Hepatocyte (in vitro differentiated cells): ENCODE data around the gene ABHD15. TPM values are rescaled to one million over a fixed set of nuclear protein-coding genes. Genes with fewer than 3 reads are reported as not detected.

Experiments
- DNase-seq: peaks from one replicate; pipeline ENCODE4 v3.0.0-alpha.2; 2016; ENCODE audit warnings: low spot score
- H2AFZ ChIP-seq: fragments of 200-600 bp; sonication (generic); 2 replicates; pipeline ENCODE4 v1.6.0; 2016; ENCODE audit warnings: antibody characterized with exemption, mild to moderate bottlenecking
- H3K27ac ChIP-seq: fragments of 200-600 bp; sonication (generic); 2 replicates; pipeline ENCODE4 v1.5.1; 2016; ENCODE audit warnings: mild to moderate bottlenecking
- H3K27me3 ChIP-seq: fragments of 200-600 bp; sonication (generic); 2 replicates; pipeline ENCODE4 v1.6.1; 2016
- H3K36me3 ChIP-seq: fragments of 200-600 bp; sonication (generic); replicated peaks from 2 replicates; pipeline ENCODE4 v1.5.1; 2016; ENCODE audit warnings: low read depth; ENCODE audit not compliant: insufficient read depth
- H3K4me1 ChIP-seq: fragments of 200-600 bp; sonication (generic); 2 replicates; pipeline ENCODE4 v1.5.1; 2016; ENCODE audit warnings: mild to moderate bottlenecking, moderate library complexity; ENCODE audit not compliant: insufficient read depth
- H3K4me2 ChIP-seq: fragments of 200-600 bp; sonication (generic); 2 replicates; pipeline ENCODE4 v1.6.0; 2016
- H3K4me3 ChIP-seq: fragments of 200-600 bp; sonication (generic); 2 replicates; pipeline ENCODE4 v1.5.1; 2016; ENCODE audit warnings: mild to moderate bottlenecking
- H3K79me2 ChIP-seq: fragments of 200-600 bp; sonication (generic); 2 replicates; pipeline ENCODE4 v1.6.0; 2017; ENCODE audit warnings: mild to moderate bottlenecking
- H3K9me2 ChIP-seq: fragments of 200-600 bp; sonication (generic); replicated peaks from 2 replicates; pipeline ENCODE4 v1.6.0; 2017; ENCODE audit warnings: mild to moderate bottlenecking; ENCODE audit not compliant: insufficient read depth
- H3K9me3 ChIP-seq: fragments of 200-600 bp; sonication (generic); 2 replicates; pipeline ENCODE4 v1.5.1; 2016; ENCODE audit warnings: low read depth, mild to moderate bottlenecking
- H4K20me1 ChIP-seq: fragments of 200-600 bp; sonication (generic); 2 replicates; pipeline ENCODE4 v1.6.0; 2016; ENCODE audit warnings: mild to moderate bottlenecking; ENCODE audit not compliant: insufficient read depth, poor library complexity, severe bottlenecking
- EZH2 ChIP-seq: fragments of 200-600 bp; sonication (generic); IDR thresholded peaks from 2 replicates; pipeline ENCODE4 v1.6.1; 2016; ENCODE audit warnings: antibody characterized with exemption, mild to moderate bottlenecking, borderline replicate concordance
- EZH2phosphoT487 ChIP-seq: fragments of 200-600 bp; sonication (generic); IDR thresholded peaks from one replicate; pipeline ENCODE4 v1.6.1; 2018; ENCODE audit warnings: antibody characterized with exemption, mild to moderate bottlenecking, low read depth, moderate library complexity; ENCODE audit not compliant: unreplicated experiment, severe bottlenecking
- WGBS: methylation state at CpG from one replicate; pipeline ENCODE4 v1.1.6; 2016; ENCODE audit warnings: low lambda C conversion rate; ENCODE audit errors: missing lambda C conversion rate; 5-methylcytosine and 5-hydroxymethylcytosine counted together
- polyA plus RNA-seq: library from polyadenylated mRNA; unstranded; fragments of >200 nt; fragmentation: Nextera tagmentation; extraction: Ambion mirVana; gene quantifications from 2 replicates; pipeline ENCODE4 v1.2.1, GENCODE V29; 2016
- total RNA-seq: library from RNA; depleted of rRNA; stranded (reverse); fragments of >200 nt; gene quantifications from 2 replicates; pipeline ENCODE4 v1.2.3, GENCODE V29; 2014
- TF ChIP-seq, protein P1 (sequence below): fragments of 200-600 bp; sonication (generic); IDR thresholded peaks from 2 replicates; pipeline ENCODE4 v1.5.1; 2016; ENCODE audit warnings: antibody characterized with exemption, mild to moderate bottlenecking; ENCODE audit not compliant: poor library complexity

ABHD15 gene
- total and polyA plus RNA-seq, 2 experiments from 2014 or later, result 11.0 to 19.2 TPM

GRCh38 chr17:29597361-29598172, 30.7 kb upstream of the ABHD15 start:
- Histone ChIP-seq H3K9me3 (no peaks in the 10 kb centered on the region), H3K27ac (peak overlapping the region; percentile 11), H3K79me2 (peaks cover 7% of the 10 kb centered on the region), H3K9me2 (no peaks in the 10 kb centered on the region), H2AFZ (no peak overlapping the region), H3K4me2 (peak overlapping the region; percentile 46), H3K4me1 (peaks cover 19% of the 10 kb centered on the region), H3K27me3 (no peaks in the 10 kb centered on the region), H3K36me3 (no peaks in the 10 kb centered on the region), H4K20me1 (no peaks in the 10 kb centered on the region), H3K4me3 (no peak overlapping the region)
- TF ChIP-seq EZH2phosphoT487, result no peak
- TF ChIP-seq, protein P1, sequence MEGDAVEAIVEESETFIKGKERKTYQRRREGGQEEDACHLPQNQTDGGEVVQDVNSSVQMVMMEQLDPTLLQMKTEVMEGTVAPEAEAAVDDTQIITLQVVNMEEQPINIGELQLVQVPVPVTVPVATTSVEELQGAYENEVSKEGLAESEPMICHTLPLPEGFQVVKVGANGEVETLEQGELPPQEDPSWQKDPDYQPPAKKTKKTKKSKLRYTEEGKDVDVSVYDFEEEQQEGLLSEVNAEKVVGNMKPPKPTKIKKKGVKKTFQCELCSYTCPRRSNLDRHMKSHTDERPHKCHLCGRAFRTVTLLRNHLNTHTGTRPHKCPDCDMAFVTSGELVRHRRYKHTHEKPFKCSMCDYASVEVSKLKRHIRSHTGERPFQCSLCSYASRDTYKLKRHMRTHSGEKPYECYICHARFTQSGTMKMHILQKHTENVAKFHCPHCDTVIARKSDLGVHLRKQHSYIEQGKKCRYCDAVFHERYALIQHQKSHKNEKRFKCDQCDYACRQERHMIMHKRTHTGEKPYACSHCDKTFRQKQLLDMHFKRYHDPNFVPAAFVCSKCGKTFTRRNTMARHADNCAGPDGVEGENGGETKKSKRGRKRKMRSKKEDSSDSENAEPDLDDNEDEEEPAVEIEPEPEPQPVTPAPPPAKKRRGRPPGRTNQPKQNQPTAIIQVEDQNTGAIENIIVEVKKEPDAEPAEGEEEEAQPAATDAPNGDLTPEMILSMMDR, result no peak
- no peak for TF ChIP-seq EZH2
- 46% methylated on average over 13 of the region's 13 CpGs for WGBS
- no peak for DNase-seq

DNA sequence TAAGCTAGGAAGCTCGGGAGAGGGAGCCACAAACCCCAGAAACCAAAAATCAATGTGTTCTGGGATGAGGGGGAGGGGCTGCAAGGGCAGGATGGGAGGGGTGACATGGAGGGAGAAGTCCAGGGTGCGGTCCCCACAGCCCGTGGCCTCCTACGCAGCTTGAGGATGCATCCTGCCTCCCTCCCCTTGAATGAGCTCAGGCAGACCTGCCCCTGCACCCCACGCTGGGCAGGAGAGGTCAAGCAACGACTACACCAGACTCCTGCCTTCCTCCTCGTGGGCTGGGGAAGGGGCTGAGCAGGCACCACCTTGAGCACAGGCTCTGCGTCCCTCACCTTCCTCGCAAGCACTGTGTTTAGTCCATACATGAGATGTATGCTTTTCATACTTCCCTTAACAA, 30.0 kb upstream of the ABHD15 start:
- Histone ChIP-seq H3K36me3 (no peaks in the 10 kb centered on the region), H3K27ac (no peak overlapping the region), H3K9me2 (no peaks in the 10 kb centered on the region), H3K9me3 (no peaks in the 10 kb centered on the region), H3K4me3 (no peak overlapping the region), H3K79me2 (peaks cover 7% of the 10 kb centered on the region), H3K27me3 (no peaks in the 10 kb centered on the region), H3K4me1 (peaks cover 25% of the 10 kb centered on the region), H3K4me2 (no peak overlapping the region), H2AFZ (no peak overlapping the region), H4K20me1 (no peaks in the 10 kb centered on the region)
- TF ChIP-seq EZH2phosphoT487, result no peak
- no peak for TF ChIP-seq EZH2
- TF ChIP-seq, protein P1, result no peak
- DNase-seq, result no peak
- WGBS, result 68% methylated on average over 8 of the region's 9 CpGs

DNA sequence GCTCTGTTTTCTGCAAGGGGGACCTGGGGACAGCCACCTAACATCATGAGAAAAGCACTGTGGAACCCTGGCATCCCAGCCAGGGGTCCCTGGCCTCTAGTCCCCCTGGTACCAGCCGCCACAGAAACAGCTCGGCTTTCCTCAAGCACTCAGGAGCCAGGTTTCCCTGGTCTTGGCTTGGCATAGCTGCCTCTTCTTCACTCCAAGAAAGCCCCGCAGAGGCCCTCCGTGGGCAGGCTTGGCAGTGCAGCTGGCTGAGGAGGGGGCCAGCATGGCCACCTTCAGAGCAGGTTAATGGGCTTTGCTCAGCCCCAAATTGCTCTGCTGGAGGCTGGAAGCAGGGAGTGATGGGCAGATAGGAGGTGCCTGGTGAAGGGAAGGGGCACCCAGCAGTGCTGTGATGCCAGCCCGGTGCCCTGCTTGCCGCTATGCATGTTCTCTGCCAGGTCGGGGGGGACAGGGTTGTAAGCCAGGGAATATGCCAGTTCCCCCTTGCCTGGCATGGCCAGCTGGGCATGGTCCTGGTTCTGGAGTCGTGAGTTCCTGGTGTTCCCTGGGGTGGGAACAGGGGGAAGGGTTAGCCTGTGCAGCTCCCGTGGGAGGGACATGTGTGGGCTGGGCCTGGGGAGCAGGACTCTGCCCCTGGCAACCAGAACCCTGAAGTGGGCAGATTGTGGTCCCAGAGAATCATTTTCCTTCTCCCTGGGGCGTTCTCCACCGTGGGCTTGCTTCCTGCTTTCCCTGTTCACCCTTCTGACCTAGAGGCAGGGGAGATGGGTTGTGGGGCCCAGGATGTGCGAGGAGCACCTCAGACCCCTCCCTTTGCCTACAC, 29.3 kb upstream of the ABHD15 start:
- Histone ChIP-seq H3K79me2 (peaks cover 7% of the 10 kb centered on the region), H2AFZ (no peak overlapping the region), H3K36me3 (no peaks in the 10 kb centered on the region), H3K27ac (no peak overlapping the region), H3K4me1 (peaks cover 29% of the 10 kb centered on the region), H3K4me2 (no peak overlapping the region), H3K27me3 (no peaks in the 10 kb centered on the region), H3K9me3 (no peaks in the 10 kb centered on the region), H4K20me1 (no peaks in the 10 kb centered on the region), H3K9me2 (no peaks in the 10 kb centered on the region), H3K4me3 (no peak overlapping the region)
- 80% methylated on average over 12 of the region's 12 CpGs for WGBS
- no peak for DNase-seq
- TF ChIP-seq EZH2 (no peak), EZH2phosphoT487 (no peak)
- TF ChIP-seq, protein P1, result no peak
